Measurements from ENCODE around the gene ITGB1. TPM values are rescaled to one million over a fixed set of nuclear protein-coding genes. Genes with fewer than 3 reads are reported as not detected.
A peak's percentile ranks its signal among the peaks of the same experiment; 100 is the strongest.

ITGB1 gene
- polyA plus RNA-seq, 6 donors from 2014 or later: 31.4 to 63.1 (median 39.9) TPM

GRCh38 chr10:32957341-32958084, 517 bp downstream of the ITGB1 start:
- DNase-seq: peak; percentile 37
- ATAC-seq (ENCODE audit: low read depth in 2 of 2): peak; percentile 29 to 31

GRCh38 chr10:32956365-32957197, 1.4 kb downstream of the ITGB1 start:
- Mint-ChIP-seq H3K27ac (peak overlapping the region in 3 of 6 donors; percentile 61 to 78 (median 71)), H3K4me3 (peak overlapping the region; percentile 79 to 93 (median 86)), H3K36me3 (no peaks in the 10 kb centered on the region), H3K9me3 (no peaks in the 10 kb centered on the region), H3K4me1 (peaks cover 34 to 39% (median 39%) of the 10 kb centered on the region in 3 donors), H3K27me3 (no peaks in the 10 kb centered on the region)
- DNase-seq: no peak
- ATAC-seq (ENCODE audit: low read depth in 2 of 2): no peak

More at GRCh38 chr10:32957341-32958084, 517 bp downstream of the ITGB1 start:
- Mint-ChIP-seq H3K27me3 (no peaks in the 10 kb centered on the region), H3K4me3 (peak overlapping the region; percentile 81 to 93 (median 88)), H3K36me3 (no peaks in the 10 kb centered on the region), H3K4me1 (peaks cover 34 to 42% (median 34%) of the 10 kb centered on the region in 3 donors), H3K27ac (peak overlapping the region in 5 of 6 donors; percentile 61 to 92 (median 71)), H3K9me3 (no peaks in the 10 kb centered on the region)

GRCh38 chr10:32955790-32956189, 2.2 kb downstream of the ITGB1 start:
- Mint-ChIP-seq H3K27me3 (no peaks in the 10 kb centered on the region), H3K9me3 (no peaks in the 10 kb centered on the region), H3K4me1 (peaks cover 33 to 39% (median 33%) of the 10 kb centered on the region in 3 donors), H3K36me3 (no peaks in the 10 kb centered on the region), H3K4me3 (peak overlapping the region in 2 of 8 donors; percentile 79 to 86), H3K27ac (peak overlapping the region in 1 of 6 donors; percentile 7)
- no peak for DNase-seq
- ATAC-seq (ENCODE audit: low read depth in 2 of 2): no peak

GRCh38 chr10:32955299-32955772, 2.7 kb downstream of the ITGB1 start:
- ATAC-seq (ENCODE audit: low read depth in 2 of 2) (no peak), DNase-seq (no peak)
- Mint-ChIP-seq H3K27ac (peak overlapping the region in 1 of 6 donors; percentile 7), H3K4me1 (peaks cover 33 to 44% (median 33%) of the 10 kb centered on the region in 3 donors), H3K4me3 (peak overlapping the region in 3 of 8 donors; percentile 16 to 82 (median 24)), H3K9me3 (no peaks in the 10 kb centered on the region), H3K36me3 (peaks cover 0 to 3% of the 10 kb centered on the region in 2 donors), H3K27me3 (no peaks in the 10 kb centered on the region)

GRCh38 chr10:32954545-32955298, 3.3 kb downstream of the ITGB1 start:
- peak overlapping the region in 1 of 6 donors; percentile 9 for H3K27ac Mint-ChIP-seq
- no peaks in the 10 kb centered on the region for H3K9me3 Mint-ChIP-seq
- H3K36me3 Mint-ChIP-seq: peaks cover 0 to 3% of the 10 kb centered on the region in 2 donors
- H3K4me3 Mint-ChIP-seq: peak overlapping the region in 2 of 8 donors; percentile 32 to 82
- no peak for DNase-seq
- ATAC-seq (ENCODE audit: low read depth in 2 of 2): no peak
- H3K27me3 Mint-ChIP-seq: no peaks in the 10 kb centered on the region
- peaks cover 28 to 44% (median 37%) of the 10 kb centered on the region in 3 donors for H3K4me1 Mint-ChIP-seq

GRCh38 chr10:32954080-32954479, 4.0 kb downstream of the ITGB1 start:
- Mint-ChIP-seq H3K27me3 (no peaks in the 10 kb centered on the region), H3K9me3 (no peaks in the 10 kb centered on the region), H3K4me1 (peaks cover 27 to 40% (median 38%) of the 10 kb centered on the region in 3 donors), H3K4me3 (peak overlapping the region in 1 of 8 donors; percentile 32), H3K36me3 (peaks cover 0 to 3% of the 10 kb centered on the region in 2 donors), H3K27ac (peak overlapping the region in 4 of 6 donors; percentile 3 to 75 (median 29))
- ATAC-seq (ENCODE audit: low read depth in 2 of 2) (no peak), DNase-seq (no peak)

- H3K4me1 Mint-ChIP-seq: peaks cover 21 to 38% (median 37%) of the 10 kb centered on the region in 3 donors
- peak overlapping the region in 1 of 8 donors; percentile 32 for H3K4me3 Mint-ChIP-seq
- H3K27ac Mint-ChIP-seq: peak overlapping the region in 3 of 6 donors; percentile 3 to 75 (median 9)
- H3K36me3 Mint-ChIP-seq: peaks cover 0 to 7% of the 10 kb centered on the region in 2 donors
- ATAC-seq (ENCODE audit: low read depth in 2 of 2) (no peak), DNase-seq (no peak)
- H3K9me3 Mint-ChIP-seq: no peaks in the 10 kb centered on the region
- no peaks in the 10 kb centered on the region for H3K27me3 Mint-ChIP-seq
These were observed 4.6 kb downstream of the ITGB1 start for GRCh38 chr10:32953277-32953927.

- Mint-ChIP-seq H3K4me3 (no peak overlapping the region), H3K4me1 (peaks cover 24 to 41% (median 40%) of the 10 kb centered on the region in 3 donors), H3K27ac (peak overlapping the region in 2 of 6 donors; percentile 1 to 2), H3K36me3 (peaks cover 0 to 9% of the 10 kb centered on the region in 2 donors), H3K27me3 (no peaks in the 10 kb centered on the region), H3K9me3 (no peaks in the 10 kb centered on the region)
- DNase-seq: no peak
- ATAC-seq (ENCODE audit: low read depth in 2 of 2): no peak
These were observed 5.3 kb downstream of the ITGB1 start for GRCh38 chr10:32952541-32953276.

- Mint-ChIP-seq H3K27me3 (no peaks in the 10 kb centered on the region), H3K4me3 (no peak overlapping the region), H3K27ac (peak overlapping the region in 2 of 6 donors; percentile 1 to 2), H3K9me3 (no peaks in the 10 kb centered on the region), H3K4me1 (peaks cover 24 to 41% (median 40%) of the 10 kb centered on the region in 3 donors), H3K36me3 (peaks cover 0 to 9% of the 10 kb centered on the region in 2 donors)
- DNase-seq (no peak), ATAC-seq (ENCODE audit: low read depth in 2 of 2) (no peak)
These were observed 5.9 kb downstream of the ITGB1 start for GRCh38 chr10:32952094-32952493.

- DNase-seq (no peak), ATAC-seq (ENCODE audit: low read depth in 2 of 2) (no peak)
- Mint-ChIP-seq H3K4me3 (no peak overlapping the region), H3K27ac (peak overlapping the region in 1 of 6 donors; percentile 39), H3K9me3 (no peaks in the 10 kb centered on the region), H3K4me1 (peaks cover 19 to 41% (median 40%) of the 10 kb centered on the region in 3 donors), H3K27me3 (no peaks in the 10 kb centered on the region), H3K36me3 (peaks cover 0 to 9% of the 10 kb centered on the region in 2 donors)
These were observed 6.9 kb downstream of the ITGB1 start for GRCh38 chr10:32951111-32951510.

- Mint-ChIP-seq H3K27me3 (no peaks in the 10 kb centered on the region), H3K9me3 (no peaks in the 10 kb centered on the region), H3K4me1 (peaks cover 17 to 41% (median 40%) of the 10 kb centered on the region in 3 donors), H3K36me3 (peaks cover 0 to 9% of the 10 kb centered on the region in 2 donors), H3K4me3 (no peak overlapping the region), H3K27ac (peak overlapping the region in 1 of 6 donors; percentile 39)
- no peak for DNase-seq
- no peak for ATAC-seq (ENCODE audit: low read depth in 2 of 2)
These were observed 7.4 kb downstream of the ITGB1 start for GRCh38 chr10:32950591-32951108.
